ENCODE data around the gene CIAPIN1.

The CIAPIN1 gene

GRCh38 chr16:57447186-57447962 is at the start of gene CIAPIN1, which contains the start of gene COQ9:
Gene CIAPIN1, minus strand, starts transcription at chr16:57447385. Its CDS starts 6,457 bp downstream, at chr16:57440928.
Gene COQ9, plus strand, starts transcription at chr16:57447479. Its CDS starts 27 bp downstream, at chr16:57447506.
- peak; percentile 93 for DNase-seq (ENCODE audit: low read depth)
- TF ChIP-seq, protein P1, sequence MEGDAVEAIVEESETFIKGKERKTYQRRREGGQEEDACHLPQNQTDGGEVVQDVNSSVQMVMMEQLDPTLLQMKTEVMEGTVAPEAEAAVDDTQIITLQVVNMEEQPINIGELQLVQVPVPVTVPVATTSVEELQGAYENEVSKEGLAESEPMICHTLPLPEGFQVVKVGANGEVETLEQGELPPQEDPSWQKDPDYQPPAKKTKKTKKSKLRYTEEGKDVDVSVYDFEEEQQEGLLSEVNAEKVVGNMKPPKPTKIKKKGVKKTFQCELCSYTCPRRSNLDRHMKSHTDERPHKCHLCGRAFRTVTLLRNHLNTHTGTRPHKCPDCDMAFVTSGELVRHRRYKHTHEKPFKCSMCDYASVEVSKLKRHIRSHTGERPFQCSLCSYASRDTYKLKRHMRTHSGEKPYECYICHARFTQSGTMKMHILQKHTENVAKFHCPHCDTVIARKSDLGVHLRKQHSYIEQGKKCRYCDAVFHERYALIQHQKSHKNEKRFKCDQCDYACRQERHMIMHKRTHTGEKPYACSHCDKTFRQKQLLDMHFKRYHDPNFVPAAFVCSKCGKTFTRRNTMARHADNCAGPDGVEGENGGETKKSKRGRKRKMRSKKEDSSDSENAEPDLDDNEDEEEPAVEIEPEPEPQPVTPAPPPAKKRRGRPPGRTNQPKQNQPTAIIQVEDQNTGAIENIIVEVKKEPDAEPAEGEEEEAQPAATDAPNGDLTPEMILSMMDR (IDR thresholded peaks at IDR 0.05; ENCODE audit: low read length, missing control alignments) = no peak

DNA sequence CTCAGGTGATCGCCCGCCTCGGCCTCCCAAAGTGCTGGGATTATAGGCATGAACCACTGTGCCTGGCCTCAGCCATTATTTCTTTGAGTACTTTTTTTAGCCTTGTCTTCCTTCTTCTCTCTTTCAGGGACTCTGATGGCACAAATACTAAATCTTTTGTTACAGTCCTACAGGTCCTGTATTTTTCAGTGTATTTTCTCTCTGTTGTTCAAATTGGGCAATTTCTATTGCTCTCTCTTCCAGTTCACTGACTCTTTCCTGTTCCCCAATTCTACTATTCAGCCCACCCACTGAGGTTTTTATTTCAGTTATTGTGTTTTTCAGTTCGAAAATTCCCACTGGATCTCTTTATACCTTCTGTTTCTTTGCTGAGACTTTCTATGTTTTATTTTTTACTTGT is 46.6 kb upstream of the CIAPIN1 start:
- TF ChIP-seq, protein P1 (IDR thresholded peaks at IDR 0.05; ENCODE audit: low read length, missing control alignments) = no peak
- H3K4me3 ChIP-seq (replicated peaks; ENCODE audit: low read depth, low read length) = no peak overlapping the region
- DNase-seq (ENCODE audit: low read depth) = no peak

More at GRCh38 chr16:57447186-57447962, at the start of gene CIAPIN1, which contains the start of gene COQ9:
- peak within 1 kb of the TSS; percentile 94 for H3K4me3 ChIP-seq (replicated peaks; ENCODE audit: low read depth, low read length)

GRCh38 chr16:57489229-57489628 is 42.0 kb upstream of the CIAPIN1 start:
- H3K4me3 ChIP-seq (replicated peaks; ENCODE audit: low read depth, low read length) = no peak overlapping the region
- TF ChIP-seq, protein P1 (IDR thresholded peaks at IDR 0.05; ENCODE audit: low read length, missing control alignments) = no peak
- no peak for DNase-seq (ENCODE audit: low read depth)

DNA sequence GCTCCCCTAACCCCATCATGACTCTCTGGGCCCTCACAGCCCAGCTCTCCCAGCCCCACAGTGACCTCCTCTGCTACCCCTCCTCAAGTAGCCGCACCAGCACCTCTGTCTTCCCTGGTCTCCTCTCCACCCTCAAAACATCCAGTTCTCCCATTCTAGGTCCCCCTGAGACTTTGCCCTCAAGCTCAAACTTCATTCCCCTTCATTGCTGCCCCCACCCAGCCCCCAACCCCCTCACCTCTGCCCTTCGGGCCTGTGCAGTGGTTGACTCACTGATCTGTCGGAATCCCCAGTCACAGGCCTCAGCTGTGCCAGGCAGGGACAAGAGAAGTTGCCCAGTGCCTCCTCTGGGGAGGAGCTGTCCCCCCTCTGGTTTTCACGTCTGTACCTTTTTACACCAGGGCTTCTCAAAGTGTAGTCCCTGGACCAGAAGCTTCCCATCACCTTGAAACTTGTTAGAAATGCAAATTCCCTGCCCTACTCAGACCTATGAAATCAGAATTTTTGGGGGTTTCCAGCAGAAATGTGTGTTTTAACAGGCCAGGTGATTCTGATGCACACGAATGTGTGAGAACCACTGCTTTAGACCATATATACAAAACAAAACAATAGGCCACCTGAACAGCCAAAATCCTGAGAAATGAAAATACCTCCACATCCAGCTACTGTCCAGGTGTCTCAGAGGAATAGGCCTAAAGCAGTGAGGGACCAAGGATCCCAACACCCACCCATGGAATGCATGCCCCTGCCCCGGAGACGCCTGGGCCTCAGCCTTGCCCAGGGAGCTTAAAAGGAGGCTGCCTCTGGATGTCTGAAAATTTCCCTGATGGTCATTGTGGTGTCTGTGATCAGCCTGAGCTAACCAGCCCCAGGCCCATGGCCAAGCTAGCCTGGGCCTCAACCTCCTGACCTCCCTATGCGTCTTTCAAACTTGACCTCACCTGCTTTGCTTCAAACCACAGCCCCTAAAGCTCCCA is 40.0 kb upstream of the CIAPIN1 start:
- TF ChIP-seq, protein P1 (IDR thresholded peaks at IDR 0.05; ENCODE audit: low read length, missing control alignments) = no peak
- DNase-seq (ENCODE audit: low read depth) = no peak
- no peak overlapping the region for H3K4me3 ChIP-seq (replicated peaks; ENCODE audit: low read depth, low read length)

GRCh38 chr16:57485916-57486857 is 39.0 kb upstream of the CIAPIN1 start, which contains the start of gene DOK4:
Gene DOK4, minus strand, starts transcription at chr16:57486493. Its CDS starts 6,986 bp downstream, at chr16:57479507.
- TF ChIP-seq, protein P1 (IDR thresholded peaks at IDR 0.05; ENCODE audit: low read length, missing control alignments) = no peak
- peak within 1 kb of the TSS; percentile 79 for H3K4me3 ChIP-seq (replicated peaks; ENCODE audit: low read depth, low read length)
- DNase-seq (ENCODE audit: low read depth) = peak; percentile 65

All from fibroblast of pulmonary artery (primary cell).